Limb (tissue), 2 donors: ENCODE results near the gene FAM131B.

Experiments
- DNase-seq, 2 donors: peaks; one replicate each; pipeline ENCODE4 v3.0.0-alpha.2; 2016; ENCODE audit errors: extremely low spot score in 2 of 2

FAM131B gene

GRCh38 chr7:143323653-143324052, 38.9 kb downstream of the FAM131B start:
- DNase-seq: no peak

GRCh38 chr7:143322760-143323633, 39.5 kb downstream of the FAM131B start:
- DNase-seq: peak in 1 of 2 donors; percentile 50

GRCh38 chr7:143321734-143322133, 40.8 kb downstream of the FAM131B start:
- DNase-seq: no peak

- DNase-seq: no peak
Measured at GRCh38 chr7:143321242-143321641, 41.3 kb downstream of the FAM131B start.

GRCh38 chr7:143320620-143321019, 41.9 kb downstream of the FAM131B start:
- DNase-seq: no peak

- no peak for DNase-seq
Measured at GRCh38 chr7:143318661-143319060, 43.9 kb downstream of the FAM131B start.

- DNase-seq: no peak
Measured at GRCh38 chr7:143316492-143316891, 46.0 kb downstream of the FAM131B start.

GRCh38 chr7:143315776-143316175, 46.7 kb downstream of the FAM131B start, which contains the start of gene CLCN1:
CLCN1 (plus strand) TSS chr7:143316111; CDS start chr7:143316213, 102 bp downstream.
- no peak for DNase-seq

- no peak for DNase-seq
Measured at GRCh38 chr7:143314127-143314526, 48.4 kb downstream of the FAM131B start.

GRCh38 chr7:143308632-143309031, 53.9 kb downstream of the FAM131B start:
- DNase-seq: no peak

- DNase-seq: no peak
Measured at GRCh38 chr7:143305423-143306070, 57.0 kb downstream of the FAM131B start.

- DNase-seq: no peak
Measured at GRCh38 chr7:143304938-143305337, 57.6 kb downstream of the FAM131B start.

GRCh38 chr7:143303733-143304132, 58.8 kb downstream of the FAM131B start:
- DNase-seq: no peak
